Measurements from ENCODE around the gene SENP6.
"Not testable (repeated sequence)": the region's sequence is repeated elsewhere in the genome, so short reads cannot be mapped to it uniquely, and the experiment has no call there.

Gene SENP6

GRCh38 chr6:75657327-75657726, 55.6 kb downstream of the SENP6 start:
- H3K4me1 ChIP-seq (ENCODE audit: insufficient read depth, low read length): no peaks in the 10 kb centered on the region
- no peak overlapping the region for H3K4me3 ChIP-seq (ENCODE audit: low read length)
- no peak overlapping the region for H3K9ac ChIP-seq (ENCODE audit: low read depth, low read length)
- 87% methylated on average over 3 of the region's 3 CpGs for WGBS
- peaks cover 88% of the 10 kb centered on the region for H3K36me3 ChIP-seq (ENCODE audit: insufficient read depth, low read length)
- H3K27me3 ChIP-seq (ENCODE audit: insufficient read depth, low read length): no peaks in the 10 kb centered on the region
- no peak overlapping the region for H3K27ac ChIP-seq (ENCODE audit: low read depth, low read length)
- no peaks in the 10 kb centered on the region for H3K9me3 ChIP-seq (ENCODE audit: insufficient read depth, low read depth, low read length)

- no peaks in the 10 kb centered on the region for H3K4me1 ChIP-seq (ENCODE audit: insufficient read depth, low read length)
- peaks cover 90% of the 10 kb centered on the region for H3K36me3 ChIP-seq (ENCODE audit: insufficient read depth, low read length)
- WGBS: 82% methylated on average over 4 of the region's 4 CpGs
These were observed 64.9 kb downstream of the SENP6 start for GRCh38 chr6:75666592-75666991.

GRCh38 chr6:75673884-75674283, 72.2 kb downstream of the SENP6 start:
- Histone ChIP-seq H3K27me3 (ENCODE audit: insufficient read depth, low read length) (no peaks in the 10 kb centered on the region), H3K9me3 (ENCODE audit: insufficient read depth, low read depth, low read length) (no peaks in the 10 kb centered on the region), H3K36me3 (ENCODE audit: insufficient read depth, low read length) (peaks cover 90% of the 10 kb centered on the region), H3K4me1 (ENCODE audit: insufficient read depth, low read length) (no peaks in the 10 kb centered on the region), H3K9ac (ENCODE audit: low read depth, low read length) (no peak overlapping the region), H3K27ac (ENCODE audit: low read depth, low read length) (no peak overlapping the region), H3K4me3 (ENCODE audit: low read length) (no peak overlapping the region)
- WGBS: 94% methylated on average over 6 of the region's 8 CpGs

More at GRCh38 chr6:75666592-75666991, 64.9 kb downstream of the SENP6 start:
- H3K4me3 ChIP-seq (ENCODE audit: low read length): no peak overlapping the region
- H3K9me3 ChIP-seq (ENCODE audit: insufficient read depth, low read depth, low read length): no peaks in the 10 kb centered on the region
- no peak overlapping the region for H3K27ac ChIP-seq (ENCODE audit: low read depth, low read length)
- no peak overlapping the region for H3K9ac ChIP-seq (ENCODE audit: low read depth, low read length)
- H3K27me3 ChIP-seq (ENCODE audit: insufficient read depth, low read length): no peaks in the 10 kb centered on the region

GRCh38 chr6:75676377-75676776, 74.7 kb downstream of the SENP6 start:
- Histone ChIP-seq H3K4me3 (ENCODE audit: low read length) (no peak overlapping the region), H3K36me3 (ENCODE audit: insufficient read depth, low read length) (peaks cover 92% of the 10 kb centered on the region), H3K9me3 (ENCODE audit: insufficient read depth, low read depth, low read length) (0 out of 2 replicates have a peak, but pooled peaks cover under 1% of the 10 kb centered on the region), H3K4me1 (ENCODE audit: insufficient read depth, low read length) (no peaks in the 10 kb centered on the region), H3K27me3 (ENCODE audit: insufficient read depth, low read length) (no peaks in the 10 kb centered on the region), H3K9ac (ENCODE audit: low read depth, low read length) (no peak overlapping the region), H3K27ac (ENCODE audit: low read depth, low read length) (no peak overlapping the region)
- WGBS: 100% methylated on average over 1 of the region's 1 CpG

- H3K4me3 ChIP-seq (ENCODE audit: low read length); H3K27ac ChIP-seq (ENCODE audit: low read depth, low read length); H3K4me1 ChIP-seq (ENCODE audit: insufficient read depth, low read length); H3K27me3 ChIP-seq (ENCODE audit: insufficient read depth, low read length); H3K9ac ChIP-seq (ENCODE audit: low read depth, low read length): not testable (repeated sequence)
- 94% methylated on average over 2 of the region's 2 CpGs for WGBS
- peaks cover 52% of the 10 kb centered on the region for H3K36me3 ChIP-seq (ENCODE audit: insufficient read depth, low read length)
- peaks cover 10% of the 10 kb centered on the region for H3K9me3 ChIP-seq (ENCODE audit: insufficient read depth, low read depth, low read length)
These were observed 80.9 kb downstream of the SENP6 start for GRCh38 chr6:75682548-75682947.

GRCh38 chr6:75683005-75683404, 81.3 kb downstream of the SENP6 start:
- 97% methylated on average over 2 of the region's 2 CpGs for WGBS
- not testable (repeated sequence) for H3K27ac ChIP-seq (ENCODE audit: low read depth, low read length)
- H3K36me3 ChIP-seq (ENCODE audit: insufficient read depth, low read length): peaks cover 48% of the 10 kb centered on the region

GRCh38 chr6:75687535-75687934, 85.9 kb downstream of the SENP6 start:
- H3K4me1 ChIP-seq (ENCODE audit: insufficient read depth, low read length); H3K27me3 ChIP-seq (ENCODE audit: insufficient read depth, low read length); H3K9ac ChIP-seq (ENCODE audit: low read depth, low read length); H3K4me3 ChIP-seq (ENCODE audit: low read length); H3K9me3 ChIP-seq (ENCODE audit: insufficient read depth, low read depth, low read length); H3K27ac ChIP-seq (ENCODE audit: low read depth, low read length): not testable (repeated sequence)
- peaks cover 25% of the 10 kb centered on the region for H3K36me3 ChIP-seq (ENCODE audit: insufficient read depth, low read length)
- 91% methylated on average over 5 of the region's 5 CpGs for WGBS

More at GRCh38 chr6:75683005-75683404, 81.3 kb downstream of the SENP6 start:
- H3K9ac ChIP-seq (ENCODE audit: low read depth, low read length); H3K4me3 ChIP-seq (ENCODE audit: low read length); H3K27me3 ChIP-seq (ENCODE audit: insufficient read depth, low read length); H3K4me1 ChIP-seq (ENCODE audit: insufficient read depth, low read length): not testable (repeated sequence)
- H3K9me3 ChIP-seq (ENCODE audit: insufficient read depth, low read depth, low read length): peaks cover 10% of the 10 kb centered on the region

- H3K9ac ChIP-seq (ENCODE audit: low read depth, low read length); H3K4me3 ChIP-seq (ENCODE audit: low read length); H3K27me3 ChIP-seq (ENCODE audit: insufficient read depth, low read length); H3K4me1 ChIP-seq (ENCODE audit: insufficient read depth, low read length); H3K27ac ChIP-seq (ENCODE audit: low read depth, low read length); H3K9me3 ChIP-seq (ENCODE audit: insufficient read depth, low read depth, low read length): not testable (repeated sequence)
- WGBS: 89% methylated on average over 8 of the region's 8 CpGs
- peaks cover 28% of the 10 kb centered on the region for H3K36me3 ChIP-seq (ENCODE audit: insufficient read depth, low read length)
These were observed 86.3 kb downstream of the SENP6 start for GRCh38 chr6:75687937-75688336.

GRCh38 chr6:75689576-75689975, 87.9 kb downstream of the SENP6 start:
- Histone ChIP-seq H3K9me3 (ENCODE audit: insufficient read depth, low read depth, low read length) (no peaks in the 10 kb centered on the region), H3K4me3 (ENCODE audit: low read length) (no peak overlapping the region), H3K27ac (ENCODE audit: low read depth, low read length) (no peak overlapping the region), H3K36me3 (ENCODE audit: insufficient read depth, low read length) (peaks cover 40% of the 10 kb centered on the region), H3K9ac (ENCODE audit: low read depth, low read length) (no peak overlapping the region), H3K27me3 (ENCODE audit: insufficient read depth, low read length) (no peaks in the 10 kb centered on the region), H3K4me1 (ENCODE audit: insufficient read depth, low read length) (no peaks in the 10 kb centered on the region)
- WGBS: 95% methylated on average over 6 of the region's 7 CpGs

GRCh38 chr6:75691012-75691411, 89.3 kb downstream of the SENP6 start:
- WGBS: 95% methylated on average over 6 of the region's 6 CpGs
- H3K36me3 ChIP-seq (ENCODE audit: insufficient read depth, low read length): peaks cover 49% of the 10 kb centered on the region
- no peak overlapping the region for H3K9ac ChIP-seq (ENCODE audit: low read depth, low read length)
- H3K4me3 ChIP-seq (ENCODE audit: low read length): no peak overlapping the region
- no peaks in the 10 kb centered on the region for H3K27me3 ChIP-seq (ENCODE audit: insufficient read depth, low read length)
- H3K4me1 ChIP-seq (ENCODE audit: insufficient read depth, low read length): no peaks in the 10 kb centered on the region
- H3K9me3 ChIP-seq (ENCODE audit: insufficient read depth, low read depth, low read length): no peaks in the 10 kb centered on the region
- no peak overlapping the region for H3K27ac ChIP-seq (ENCODE audit: low read depth, low read length)

- Histone ChIP-seq H3K9ac (ENCODE audit: low read depth, low read length) (no peak overlapping the region), H3K27me3 (ENCODE audit: insufficient read depth, low read length) (no peaks in the 10 kb centered on the region), H3K9me3 (ENCODE audit: insufficient read depth, low read depth, low read length) (no peaks in the 10 kb centered on the region), H3K4me3 (ENCODE audit: low read length) (no peak overlapping the region), H3K4me1 (ENCODE audit: insufficient read depth, low read length) (no peaks in the 10 kb centered on the region), H3K27ac (ENCODE audit: low read depth, low read length) (no peak overlapping the region), H3K36me3 (ENCODE audit: insufficient read depth, low read length) (peaks cover 74% of the 10 kb centered on the region)
- WGBS: no CpG with 5 or more reads among the region's 1 CpG
These were observed 91.9 kb downstream of the SENP6 start for GRCh38 chr6:75693534-75693933.

- Histone ChIP-seq H3K9me3 (ENCODE audit: insufficient read depth, low read depth, low read length) (no peaks in the 10 kb centered on the region), H3K9ac (ENCODE audit: low read depth, low read length) (no peak overlapping the region), H3K36me3 (ENCODE audit: insufficient read depth, low read length) (peaks cover 72% of the 10 kb centered on the region), H3K4me1 (ENCODE audit: insufficient read depth, low read length) (no peaks in the 10 kb centered on the region), H3K4me3 (ENCODE audit: low read length) (no peak overlapping the region), H3K27ac (ENCODE audit: low read depth, low read length) (no peak overlapping the region), H3K27me3 (ENCODE audit: insufficient read depth, low read length) (no peaks in the 10 kb centered on the region)
These were observed 92.7 kb downstream of the SENP6 start for GRCh38 chr6:75694406-75694805.
